Cardiac muscle cell (in vitro differentiated cells and primary cell): ENCODE results near the gene ANKRD13B. TPM values are rescaled to one million over a fixed set of nuclear protein-coding genes. Genes with fewer than 3 reads are reported as not detected.
"Not testable (repeated sequence)": the region's sequence is repeated elsewhere in the genome, so short reads cannot be mapped to it uniquely, and the experiment has no call there.

ENCODE experiments used
- DNase-seq, 2 donors: peaks; one replicate each; pipeline versions ENCODE4 v3.0.0 to v3.0.0-alpha.2; 2010 to 2017; ENCODE audit warnings: low read depth in 1 of 2, low spot score in 1 of 2
- H3K27ac ChIP-seq: fragments of 200-600 bp; sonication (generic); 2 replicates; pipeline ENCODE4 v1.5.1; 2016
- H3K27me3 ChIP-seq: fragments of 200-600 bp; sonication (generic); 2 replicates; pipeline ENCODE4 v1.6.0; 2016; ENCODE audit warnings: control low read depth
- H3K36me3 ChIP-seq: fragments of 200-600 bp; sonication (generic); 2 replicates; pipeline ENCODE4 v1.5.1; 2016; ENCODE audit warnings: control low read depth
- H3K4me1 ChIP-seq: fragments of 200-600 bp; sonication (generic); 2 replicates; pipeline ENCODE4 v1.8.1; 2017; ENCODE audit warnings: low read depth, mild to moderate bottlenecking, mixed run types
- H3K4me3 ChIP-seq: fragments of 200-600 bp; sonication (generic); 2 replicates; pipeline ENCODE4 v1.5.1; 2016; ENCODE audit warnings: mild to moderate bottlenecking
- H3K9me3 ChIP-seq: fragments of 200-600 bp; sonication (generic); 2 replicates; pipeline ENCODE4 v1.5.1; 2017; ENCODE audit warnings: low read depth, mild to moderate bottlenecking, control low read depth
- CTCF ChIP-seq: IDR thresholded peaks from 2 replicates; pipeline ENCODE4 v1.5.1; 2012; ENCODE audit warnings: low read depth, mild to moderate bottlenecking, low read length
- polyA plus RNA-seq: library from polyadenylated mRNA; unstranded; fragments of >200 nt; fragmentation: Nextera tagmentation; extraction: Ambion mirVana; gene quantifications from 2 replicates; pipeline ENCODE4 v1.2.1, GENCODE V29; 2016
- total RNA-seq: library from RNA; depleted of rRNA; stranded (reverse); fragments of >200 nt; gene quantifications from 2 replicates; pipeline ENCODE4 v1.2.3, GENCODE V29; 2016

The ANKRD13B gene
- total and polyA plus RNA-seq, 2 experiments from 2014 or later, result 7.4 to 12.7 TPM

GRCh38 chr17:29555840-29556239 is 37.1 kb upstream of the ANKRD13B start:
- H3K27me3 ChIP-seq, result no peaks in the 10 kb centered on the region
- no peak for DNase-seq
- H3K4me3 ChIP-seq, result no peak overlapping the region
- no peaks in the 10 kb centered on the region for H3K4me1 ChIP-seq
- no peak for TF ChIP-seq CTCF
- no peak overlapping the region for H3K27ac ChIP-seq
- H3K9me3 ChIP-seq, result no peaks in the 10 kb centered on the region
- no peaks in the 10 kb centered on the region for H3K36me3 ChIP-seq

- peak in 1 of 2 donors; percentile 54 for DNase-seq
- TF ChIP-seq CTCF, result no peak
- H3K4me1 ChIP-seq, result no peaks in the 10 kb centered on the region
Observed at GRCh38 chr17:29557085-29557738, 35.7 kb upstream of the ANKRD13B start.

GRCh38 chr17:29557739-29558116 is 35.2 kb upstream of the ANKRD13B start:
- Histone ChIP-seq H3K9me3 (no peaks in the 10 kb centered on the region), H3K27ac (no peak overlapping the region), H3K27me3 (no peaks in the 10 kb centered on the region), H3K4me1 (no peaks in the 10 kb centered on the region), H3K4me3 (no peak overlapping the region), H3K36me3 (no peaks in the 10 kb centered on the region)
- TF ChIP-seq CTCF, result no peak
- no peak for DNase-seq

More at GRCh38 chr17:29557085-29557738, 35.7 kb upstream of the ANKRD13B start:
- no peaks in the 10 kb centered on the region for H3K9me3 ChIP-seq
- H3K27ac ChIP-seq, result no peak overlapping the region
- H3K36me3 ChIP-seq, result no peaks in the 10 kb centered on the region
- no peak overlapping the region for H3K4me3 ChIP-seq
- H3K27me3 ChIP-seq, result no peaks in the 10 kb centered on the region

- H3K4me3 ChIP-seq, H3K27me3 ChIP-seq, H3K27ac ChIP-seq, H3K4me1 ChIP-seq, H3K36me3 ChIP-seq, DNase-seq, H3K9me3 ChIP-seq: not testable (repeated sequence)
Observed at GRCh38 chr17:29558139-29558538, 34.8 kb upstream of the ANKRD13B start.

- TF ChIP-seq CTCF, result no peak
- DNase-seq, result no peak
- H3K4me3 ChIP-seq, result no peak overlapping the region
- H3K9me3 ChIP-seq, result no peaks in the 10 kb centered on the region
- H3K27me3 ChIP-seq, result peaks cover 8% of the 10 kb centered on the region
- H3K4me1 ChIP-seq, result no peaks in the 10 kb centered on the region
- no peaks in the 10 kb centered on the region for H3K36me3 ChIP-seq
- H3K27ac ChIP-seq, result no peak overlapping the region
Observed at GRCh38 chr17:29559640-29560039, 33.3 kb upstream of the ANKRD13B start.

GRCh38 chr17:29560316-29560715 is 32.6 kb upstream of the ANKRD13B start:
- DNase-seq, result no peak
- H3K27me3 ChIP-seq, result peaks cover 15% of the 10 kb centered on the region

More at GRCh38 chr17:29560316-29560715, 32.6 kb upstream of the ANKRD13B start:
- H3K36me3 ChIP-seq, result no peaks in the 10 kb centered on the region
- TF ChIP-seq CTCF, result no peak
- no peak overlapping the region for H3K4me3 ChIP-seq
- no peak overlapping the region for H3K27ac ChIP-seq
- no peaks in the 10 kb centered on the region for H3K9me3 ChIP-seq
- no peaks in the 10 kb centered on the region for H3K4me1 ChIP-seq
